ENCODE measurements around the gene CCDC158. TPM values are rescaled to one million over a fixed set of nuclear protein-coding genes. Genes with fewer than 3 reads are reported as not detected.

The CCDC158 gene
- total RNA-seq, 1 donor from 2014 or later, result not detected

GRCh38 chr4:76280488-76281441 lies 140.2 kb downstream of the CCDC158 start:
- DNase-seq (ENCODE audit: low read depth in 2 of 2), result no peak

DNA sequence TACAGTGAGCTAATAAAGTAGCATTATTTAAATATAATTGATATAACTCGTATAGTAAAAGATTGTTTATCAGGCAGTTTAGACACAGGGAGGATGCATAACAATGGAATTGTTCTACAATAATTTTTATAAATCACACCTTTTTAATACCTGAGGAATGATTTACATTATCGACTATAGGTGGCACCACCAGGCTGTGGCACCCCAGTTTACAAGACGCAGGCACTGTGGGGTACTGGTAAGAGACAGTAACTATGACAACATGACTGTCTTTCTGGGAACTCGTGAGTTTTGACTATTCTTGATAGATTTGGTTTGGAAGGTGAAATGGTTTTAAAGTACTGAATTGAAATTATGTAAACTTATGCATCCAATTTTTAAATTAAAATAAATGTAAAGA lies 141.5 kb downstream of the CCDC158 start:
- DNase-seq (ENCODE audit: low read depth in 2 of 2), result no peak

GRCh38 chr4:76278583-76278982 lies 142.4 kb downstream of the CCDC158 start:
- DNase-seq (ENCODE audit: low read depth in 2 of 2), result no peak

- no peak for DNase-seq (ENCODE audit: low read depth in 2 of 2)
Observed at GRCh38 chr4:76277667-76278066, 143.3 kb downstream of the CCDC158 start.

DNA sequence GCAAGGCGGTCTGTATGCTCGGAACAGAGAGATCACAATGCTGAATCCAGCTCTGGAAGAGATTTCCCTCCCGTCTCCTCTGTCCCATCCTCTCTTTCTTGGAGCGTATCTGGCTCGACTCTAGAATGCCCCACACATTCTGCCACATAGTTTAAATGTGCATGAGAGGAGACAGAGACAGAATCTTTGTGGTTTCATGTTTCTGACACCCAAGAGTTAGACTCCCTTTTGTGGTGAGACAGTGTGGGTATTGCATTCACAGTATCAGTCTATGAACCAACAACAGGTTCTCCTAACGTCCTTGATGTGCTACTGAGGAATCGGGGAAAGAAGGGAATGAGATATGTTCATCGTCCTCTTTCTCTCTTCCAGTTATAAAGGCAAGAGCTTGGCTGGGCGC lies 144.1 kb downstream of the CCDC158 start:
- DNase-seq (ENCODE audit: low read depth in 2 of 2), result no peak

- no peak for DNase-seq (ENCODE audit: low read depth in 2 of 2)
Observed at GRCh38 chr4:76275486-76276124, 145.3 kb downstream of the CCDC158 start.

DNA sequence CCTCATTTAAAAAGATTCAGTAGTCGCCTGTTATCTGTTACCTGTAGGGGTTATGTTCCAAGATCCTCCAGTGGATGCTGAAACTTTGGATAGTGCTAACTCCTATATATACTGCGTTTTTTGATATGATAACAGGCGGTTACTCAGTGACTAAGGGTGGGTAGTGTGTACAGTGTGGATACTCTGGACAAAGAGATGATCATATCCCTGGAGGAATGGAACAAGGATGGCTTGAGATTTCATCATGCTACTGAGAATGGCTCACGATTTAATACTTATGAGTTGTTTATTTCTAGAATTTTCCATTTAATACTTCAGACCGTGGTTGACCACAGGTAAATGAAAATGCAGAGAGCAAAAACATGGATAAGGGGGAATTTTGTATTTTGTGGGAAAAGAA lies 147.9 kb downstream of the CCDC158 start:
- DNase-seq (ENCODE audit: low read depth in 2 of 2), result no peak

- no peak for DNase-seq (ENCODE audit: low read depth in 2 of 2)
Observed at GRCh38 chr4:76272582-76272981, 148.4 kb downstream of the CCDC158 start.

DNA sequence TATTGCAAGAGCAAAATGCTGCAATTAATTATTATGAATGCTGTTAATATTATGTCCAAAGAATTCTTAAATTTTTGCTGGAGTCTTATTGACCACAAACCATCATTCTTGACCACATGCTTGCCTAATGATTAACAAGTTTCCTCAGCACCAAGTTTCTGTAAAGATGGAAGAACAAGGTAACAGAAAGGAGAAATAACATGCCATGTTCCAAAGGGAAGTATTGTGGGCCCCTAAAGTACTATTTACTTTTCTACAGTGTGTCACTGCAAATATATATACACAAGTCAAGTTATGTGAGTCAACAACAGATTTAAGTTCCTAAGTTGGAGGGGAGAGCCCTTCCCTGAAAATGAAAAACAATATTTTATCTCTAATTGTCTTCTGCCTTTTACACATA lies 148.9 kb downstream of the CCDC158 start:
- DNase-seq (ENCODE audit: low read depth in 2 of 2), result no peak

- no peak for DNase-seq (ENCODE audit: low read depth in 2 of 2)
Observed at GRCh38 chr4:76271248-76271647, 149.7 kb downstream of the CCDC158 start.

DNA sequence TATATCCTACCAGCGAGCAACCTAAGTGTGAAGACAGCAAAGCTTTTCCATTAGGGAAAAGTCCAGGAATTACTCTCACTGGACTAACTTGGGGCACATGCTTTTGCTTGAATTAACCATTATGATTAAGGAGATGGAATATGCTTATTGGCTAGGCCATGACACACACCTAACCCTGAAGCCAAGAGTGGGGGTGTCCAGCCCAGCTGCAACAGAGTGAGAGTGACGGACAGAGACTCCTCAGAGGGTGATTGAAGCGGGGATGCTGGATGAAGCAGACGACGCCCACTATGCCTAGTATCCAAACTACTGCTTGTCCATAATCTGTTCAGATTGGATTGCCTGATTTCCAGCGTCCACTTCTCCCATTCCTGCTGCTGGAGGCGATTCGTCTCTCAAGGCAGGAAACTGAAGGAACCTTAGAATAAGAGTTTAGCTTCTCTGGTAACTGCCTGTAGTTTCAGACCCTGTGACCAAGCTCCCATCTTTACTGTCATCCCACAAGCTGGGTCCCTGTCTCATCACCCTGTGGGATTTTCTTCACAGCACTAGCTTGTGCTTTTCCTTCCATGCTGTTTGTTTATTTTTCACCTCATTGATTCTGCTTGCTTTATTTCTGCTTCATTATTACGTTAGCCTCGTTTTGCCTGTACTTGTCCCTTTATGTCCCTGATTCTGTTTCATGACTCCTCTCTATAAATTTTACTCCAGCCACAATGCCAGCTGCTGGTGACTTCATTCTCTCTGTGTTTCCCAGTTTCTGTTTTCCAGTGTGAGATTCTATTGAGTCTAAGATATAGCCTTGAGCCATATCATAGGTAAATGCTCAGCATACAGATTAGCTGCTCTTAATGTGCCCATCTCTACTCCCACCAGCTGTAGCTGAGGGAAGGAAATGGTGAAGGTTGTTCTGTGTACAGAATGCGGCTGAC lies 150.4 kb downstream of the CCDC158 start:
- DNase-seq (ENCODE audit: low read depth in 2 of 2), result no peak

DNA sequence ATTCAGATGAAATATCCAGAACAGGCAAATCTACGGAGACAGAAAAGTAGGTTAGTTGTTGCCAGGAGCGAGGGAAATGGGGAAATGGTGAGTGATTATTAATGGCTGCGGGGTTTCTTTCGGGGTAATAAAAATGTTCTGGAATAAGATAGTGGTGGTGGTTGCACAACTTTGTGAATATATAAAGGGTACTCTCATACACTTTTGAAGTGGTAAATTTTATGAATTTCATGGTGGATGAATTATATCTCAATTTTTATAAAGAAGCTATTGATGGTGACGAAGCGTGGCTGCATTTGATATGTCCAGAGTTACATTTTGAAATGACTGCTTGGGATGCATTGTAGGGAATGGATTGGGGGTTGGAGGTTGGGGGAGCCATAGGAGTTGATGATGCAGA lies 153.1 kb downstream of the CCDC158 start:
- no peak for DNase-seq (ENCODE audit: low read depth in 2 of 2)

DNA sequence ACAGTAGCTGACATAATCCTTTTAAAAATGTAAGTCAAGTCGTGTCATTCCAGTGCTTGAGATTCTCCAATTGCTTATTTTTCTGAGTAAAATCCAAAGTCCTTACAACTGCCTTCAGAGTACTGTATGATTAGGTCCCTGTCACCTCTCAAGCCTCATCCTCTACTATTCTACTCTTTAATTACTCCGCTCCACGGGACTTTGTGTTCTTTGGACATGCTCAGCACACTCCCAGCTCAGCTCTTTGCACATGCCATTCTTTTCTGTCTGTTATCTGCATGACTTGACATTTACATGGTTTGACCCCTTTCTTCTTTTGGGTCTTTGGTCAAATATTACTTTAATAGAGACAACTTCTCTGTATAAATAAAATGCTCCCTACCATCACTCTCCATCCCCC lies 154.3 kb downstream of the CCDC158 start:
- DNase-seq (ENCODE audit: low read depth in 2 of 2), result no peak

- DNase-seq (ENCODE audit: low read depth in 2 of 2), result no peak
Observed at GRCh38 chr4:76265631-76266218, 155.2 kb downstream of the CCDC158 start.

Other genes with a start within 250 kb of the CCDC158 start
- gene SCARB2, start 207.3 kb downstream of the CCDC158 start, total RNA-seq, result 165 and 174 TPM in 2 replicates
- gene FAM47E, start 169.4 kb downstream of the CCDC158 start, total RNA-seq, result not detected in 2 replicates
- 0.40 and 1.5 TPM in 2 replicates for gene STBD1, start 114.4 kb downstream of the CCDC158 start, total RNA-seq
- gene SHROOM3, start 14.1 kb upstream of the CCDC158 start, total RNA-seq, result under 0.01 TPM in 2 replicates

Measured in lung microvascular endothelial cell (primary cell).